Activated CD8-positive, alpha-beta T cell treated with anti-CD3 and anti-CD28 coated beads for 36 hours (primary cell): ENCODE measurements around the gene A1CF. TPM values are rescaled to one million over a fixed set of nuclear protein-coding genes. Genes with fewer than 3 reads are reported as not detected.
"Not testable (repeated sequence)": the region's sequence is repeated elsewhere in the genome, so short reads cannot be mapped to it uniquely, and the experiment has no call there.

Source experiments
- ATAC-seq: fragments of 200-7000 bp; cut with Tn5 transposase; one replicate; pipeline ENCODE4 v1.10.0; 2021; ENCODE audit warnings: mild to moderate bottlenecking, moderate library complexity
- CTCF ChIA-PET: fragments of 350-600 bp; sonication (Branson Sonifier 250); formaldehyde crosslinking; loops from one replicate; lab custom pipeline; 2021; ENCODE audit warnings: antibody characterized with exemption; lab: Charles Lee
- POLR2A ChIA-PET: fragments of 350-600 bp; sonication (Branson Sonifier 250); formaldehyde crosslinking; loops from one replicate; lab custom pipeline; 2021; ENCODE audit warnings: antibody characterized with exemption; lab: Charles Lee
- DNase-seq: peaks from one replicate; pipeline ENCODE4 v3.0.0-alpha.2; 2020
- H3K27ac Mint-ChIP-seq: one replicate; pipeline ENCODE4 v1.8.0; 2021; ENCODE audit warnings: mild to moderate bottlenecking, mixed read lengths
- H3K27me3 Mint-ChIP-seq: one replicate; pipeline ENCODE4 v1.8.0; 2021; ENCODE audit warnings: mixed read lengths
- H3K36me3 Mint-ChIP-seq: one replicate; pipeline ENCODE4 v1.8.0; 2021; ENCODE audit warnings: low read depth, mixed read lengths
- H3K4me1 Mint-ChIP-seq: one replicate; pipeline ENCODE4 v1.8.0; 2021; ENCODE audit warnings: low read depth, mixed read lengths
- H3K4me3 Mint-ChIP-seq: one replicate; pipeline ENCODE4 v1.8.0; 2021; ENCODE audit warnings: mild to moderate bottlenecking, moderate library complexity, mixed read lengths
- H3K9me3 Mint-ChIP-seq: one replicate; pipeline ENCODE4 v1.8.0; 2021; ENCODE audit warnings: mixed read lengths
- intact Hi-C: fragments of 100-400 bp; cut with micrococcal nuclease; formaldehyde crosslinking; loops from one replicate; pipeline ENCODE4 v1.10.0; 2022
- total RNA-seq, 2 experiments: library from RNA; stranded (reverse); gene quantifications; one replicate each; pipeline ENCODE4 v1.2.3, GENCODE V29; 2021
- TF ChIP-seq, protein P1 (sequence below): fragments of 200-600 bp; IDR thresholded peaks from one replicate; pipeline ENCODE4 v1.8.0; 2022; ENCODE audit warnings: antibody characterized with exemption, mild to moderate bottlenecking

The A1CF gene
- total RNA-seq, 2 experiments from 2014 or later = not detected

GRCh38 chr10:50919010-50919409 lies 33.6 kb upstream of the A1CF start:
- H3K4me3 Mint-ChIP-seq = no peak overlapping the region
- H3K27ac Mint-ChIP-seq = no peak overlapping the region
- ChIA-PET POLR2A (no interaction called here), CTCF (no interaction called here)
- DNase-seq (no peak), ATAC-seq (no peak)
- peaks cover 5% of the 10 kb centered on the region for H3K9me3 Mint-ChIP-seq
- no peaks in the 10 kb centered on the region for H3K36me3 Mint-ChIP-seq
- peaks cover 5% of the 10 kb centered on the region for H3K27me3 Mint-ChIP-seq
- TF ChIP-seq, protein P1, sequence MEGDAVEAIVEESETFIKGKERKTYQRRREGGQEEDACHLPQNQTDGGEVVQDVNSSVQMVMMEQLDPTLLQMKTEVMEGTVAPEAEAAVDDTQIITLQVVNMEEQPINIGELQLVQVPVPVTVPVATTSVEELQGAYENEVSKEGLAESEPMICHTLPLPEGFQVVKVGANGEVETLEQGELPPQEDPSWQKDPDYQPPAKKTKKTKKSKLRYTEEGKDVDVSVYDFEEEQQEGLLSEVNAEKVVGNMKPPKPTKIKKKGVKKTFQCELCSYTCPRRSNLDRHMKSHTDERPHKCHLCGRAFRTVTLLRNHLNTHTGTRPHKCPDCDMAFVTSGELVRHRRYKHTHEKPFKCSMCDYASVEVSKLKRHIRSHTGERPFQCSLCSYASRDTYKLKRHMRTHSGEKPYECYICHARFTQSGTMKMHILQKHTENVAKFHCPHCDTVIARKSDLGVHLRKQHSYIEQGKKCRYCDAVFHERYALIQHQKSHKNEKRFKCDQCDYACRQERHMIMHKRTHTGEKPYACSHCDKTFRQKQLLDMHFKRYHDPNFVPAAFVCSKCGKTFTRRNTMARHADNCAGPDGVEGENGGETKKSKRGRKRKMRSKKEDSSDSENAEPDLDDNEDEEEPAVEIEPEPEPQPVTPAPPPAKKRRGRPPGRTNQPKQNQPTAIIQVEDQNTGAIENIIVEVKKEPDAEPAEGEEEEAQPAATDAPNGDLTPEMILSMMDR = no peak
- intact Hi-C loops = no loop called here
- no peaks in the 10 kb centered on the region for H3K4me1 Mint-ChIP-seq

DNA sequence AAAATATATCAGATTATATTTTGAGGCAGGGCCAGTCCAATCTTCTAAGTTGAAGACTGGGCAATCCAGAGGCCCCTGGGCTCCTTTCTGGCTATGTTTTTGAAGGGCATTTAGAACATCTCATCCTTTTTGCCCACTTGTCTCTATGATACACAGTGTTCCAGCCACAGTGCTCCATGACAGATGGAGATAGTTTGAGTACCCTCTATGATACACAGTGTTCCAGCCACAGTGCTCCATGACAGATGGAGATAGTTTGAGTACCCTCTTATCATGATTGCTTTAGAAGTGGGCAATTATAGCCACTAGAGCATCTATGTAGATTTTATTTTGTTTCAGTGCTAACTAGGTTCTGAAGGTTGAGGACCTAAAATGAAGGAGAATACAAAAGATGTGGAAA lies 33.1 kb upstream of the A1CF start:
- ATAC-seq (no peak), DNase-seq (no peak)
- CTCF ChIA-PET = no interaction called here
- TF ChIP-seq, protein P1 = no peak
- peaks cover 6% of the 10 kb centered on the region for H3K27me3 Mint-ChIP-seq
- no peaks in the 10 kb centered on the region for H3K36me3 Mint-ChIP-seq
- POLR2A ChIA-PET = no interaction called here
- H3K9me3 Mint-ChIP-seq = peaks cover 3% of the 10 kb centered on the region
- no peaks in the 10 kb centered on the region for H3K4me1 Mint-ChIP-seq
- intact Hi-C loops = no loop called here
- H3K27ac Mint-ChIP-seq = no peak overlapping the region
- H3K4me3 Mint-ChIP-seq = no peak overlapping the region

DNA sequence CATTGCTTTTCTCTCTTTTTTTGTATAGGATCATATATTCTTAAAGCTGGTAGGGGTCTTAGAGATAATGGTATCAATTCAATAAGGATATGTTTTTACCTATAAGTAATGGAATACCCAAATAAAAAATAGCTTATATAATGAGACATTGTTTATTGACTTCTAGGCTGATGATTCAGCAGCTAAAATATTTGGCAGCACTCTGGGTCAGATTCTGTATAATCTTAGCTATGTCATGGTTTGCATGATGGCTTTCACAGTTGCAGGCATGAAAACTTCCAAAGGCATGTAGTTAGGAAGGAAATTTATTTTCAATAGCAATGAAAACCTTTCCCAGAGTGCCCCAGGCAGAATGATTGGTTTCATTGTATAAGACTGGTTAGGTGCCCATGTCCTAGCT lies 32.1 kb upstream of the A1CF start:
- ChIA-PET POLR2A (no interaction called here), CTCF (no interaction called here)
- H3K36me3 Mint-ChIP-seq = no peaks in the 10 kb centered on the region
- DNase-seq = no peak
- TF ChIP-seq, protein P1 = no peak
- no peak for ATAC-seq
- intact Hi-C loops = no loop called here
- H3K27ac Mint-ChIP-seq = no peak overlapping the region
- H3K4me3 Mint-ChIP-seq = no peak overlapping the region
- no peaks in the 10 kb centered on the region for H3K4me1 Mint-ChIP-seq
- peaks cover 9% of the 10 kb centered on the region for H3K27me3 Mint-ChIP-seq
- H3K9me3 Mint-ChIP-seq = peaks cover 3% of the 10 kb centered on the region

DNA sequence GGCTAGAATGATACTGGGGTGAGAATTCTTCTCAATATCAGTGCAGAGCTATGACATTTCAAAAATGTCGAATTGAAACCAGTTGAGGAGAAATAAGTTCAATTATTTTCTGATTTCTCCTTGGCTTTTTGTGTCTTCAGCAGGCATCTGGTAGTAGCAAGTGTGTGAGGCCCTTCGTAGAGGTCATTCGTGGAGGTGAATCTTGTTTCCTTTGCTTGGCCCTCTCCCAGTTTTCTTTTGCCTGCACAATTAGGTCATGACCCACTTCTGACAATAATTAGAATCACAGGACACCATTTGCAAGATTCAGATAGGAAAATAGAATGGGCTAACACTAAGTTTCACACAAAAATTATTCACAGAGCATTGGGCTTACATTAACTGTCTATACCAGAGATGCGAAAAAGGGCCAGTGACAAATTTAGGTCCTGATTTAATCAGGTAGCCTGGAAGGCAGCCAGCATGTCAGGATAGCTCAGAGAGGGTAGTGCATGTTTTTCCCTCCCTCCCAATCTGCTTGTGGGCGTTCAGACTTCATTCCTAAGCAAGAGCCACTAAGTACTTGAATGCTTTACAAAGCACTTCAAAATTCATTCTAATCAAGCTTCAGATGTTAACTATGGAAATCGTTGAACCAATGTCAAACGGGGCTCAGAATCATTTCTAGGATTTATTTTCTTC lies 24.0 kb upstream of the A1CF start:
- POLR2A ChIA-PET = no interaction called here
- Mint-ChIP-seq H3K9me3 (peaks cover 2% of the 10 kb centered on the region), H3K4me3 (no peak overlapping the region), H3K4me1 (no peaks in the 10 kb centered on the region), H3K36me3 (no peaks in the 10 kb centered on the region), H3K27me3 (peaks cover 4% of the 10 kb centered on the region), H3K27ac (no peak overlapping the region)
- TF ChIP-seq, protein P1 = no peak
- DNase-seq (no peak), ATAC-seq (no peak)
- intact Hi-C loops = no loop called here
- CTCF ChIA-PET = no interaction called here

DNA sequence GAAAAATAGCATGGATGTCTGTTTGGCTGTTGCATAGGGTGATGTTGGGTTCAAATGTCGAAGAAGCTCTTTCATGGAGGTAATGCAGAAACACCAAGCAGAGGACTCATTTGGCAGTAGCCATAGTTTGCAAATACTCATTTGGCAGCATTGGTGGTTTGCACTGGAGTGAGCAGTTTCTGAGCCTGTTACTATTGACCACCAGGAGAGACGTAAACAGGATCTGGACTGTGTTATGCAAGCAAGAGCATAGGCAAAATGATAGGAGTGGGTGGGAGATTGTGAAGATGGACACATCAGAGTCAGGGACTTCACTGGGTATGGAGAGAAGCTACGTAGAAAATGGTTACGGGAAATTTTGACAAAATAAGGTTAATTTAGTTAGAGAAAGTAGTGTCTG lies 22.9 kb upstream of the A1CF start:
- Mint-ChIP-seq H3K4me1 (no peaks in the 10 kb centered on the region), H3K27ac (no peak overlapping the region), H3K36me3 (no peaks in the 10 kb centered on the region), H3K4me3 (no peak overlapping the region), H3K9me3 (peaks cover 2% of the 10 kb centered on the region), H3K27me3 (peaks cover 3% of the 10 kb centered on the region)
- DNase-seq = no peak
- POLR2A ChIA-PET = no interaction called here
- CTCF ChIA-PET = no interaction called here
- TF ChIP-seq, protein P1 = no peak
- ATAC-seq = no peak
- intact Hi-C loops = no loop called here

GRCh38 chr10:50905797-50906196 lies 20.4 kb upstream of the A1CF start:
- H3K27me3 Mint-ChIP-seq, intact Hi-C loops, DNase-seq, H3K4me1 Mint-ChIP-seq, H3K4me3 Mint-ChIP-seq, POLR2A ChIA-PET, ATAC-seq, CTCF ChIA-PET, H3K27ac Mint-ChIP-seq, H3K36me3 Mint-ChIP-seq, H3K9me3 Mint-ChIP-seq: not testable (repeated sequence)
